ENCODE results near the gene ZNF445. TPM values are rescaled to one million over a fixed set of nuclear protein-coding genes. Genes with fewer than 3 reads are reported as not detected.
A peak's percentile ranks its signal among the peaks of the same experiment; 100 is the strongest.

Gene ZNF445
- total and polyA plus RNA-seq, 9 of the 15 experiments (the other 6 are each of a cell fraction or from before 2014, with no cell fraction given), result 1.2 to 26.9 (median 10.6) TPM

DNA sequence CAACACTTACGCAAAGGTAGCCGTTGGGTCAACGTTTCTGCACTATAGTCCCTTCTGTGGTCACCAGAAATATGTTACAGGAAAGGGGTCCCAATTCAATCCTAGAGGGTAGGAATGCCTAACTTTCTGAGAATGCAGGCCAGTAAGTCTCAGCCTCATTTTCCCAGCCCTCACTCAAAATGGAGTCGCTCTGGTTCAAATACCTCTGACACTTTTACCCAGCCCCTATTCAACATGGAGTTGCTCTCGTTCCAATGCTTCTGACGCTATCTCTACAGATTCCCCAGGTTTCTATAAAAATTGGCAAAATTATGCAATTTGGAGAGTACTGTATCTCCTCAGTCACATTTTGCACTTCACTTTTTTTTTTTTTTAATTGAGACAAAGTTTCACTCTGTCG is 39.7 kb downstream of the ZNF445 start (continued):
- TF ChIP-seq JUN (IDR thresholded peaks at IDR 0.05; ENCODE audit: borderline replicate concordance, low read depth, low read length), result no peak
- TF ChIP-seq JUN (CRISPR knock-in tag; IDR thresholded peaks at IDR 0.05; ENCODE audit: borderline replicate concordance), result no peak
- TF ChIP-seq STAG1 (CRISPR knock-in tag; IDR thresholded peaks at IDR 0.05; ENCODE audit: borderline replicate concordance), result no peak
- no peak for TF ChIP-seq FOXJ2 (tag; IDR thresholded peaks at IDR 0.05)
- no peak for TF ChIP-seq FOSL1 (tag; conservative IDR thresholded peaks at IDR 0.05)
- no peak for TF ChIP-seq CBX3 (IDR thresholded peaks at IDR 0.05; ENCODE audit: borderline replicate concordance in 1 of 2, low read length in 2 of 2)
- 0 out of 2 replicates have a peak, but pooled peaks have one; percentile 54 for TF ChIP-seq ZSCAN32 (CRISPR knock-in tag; IDR thresholded peaks at IDR 0.05)
- TF ChIP-seq, protein P1, sequence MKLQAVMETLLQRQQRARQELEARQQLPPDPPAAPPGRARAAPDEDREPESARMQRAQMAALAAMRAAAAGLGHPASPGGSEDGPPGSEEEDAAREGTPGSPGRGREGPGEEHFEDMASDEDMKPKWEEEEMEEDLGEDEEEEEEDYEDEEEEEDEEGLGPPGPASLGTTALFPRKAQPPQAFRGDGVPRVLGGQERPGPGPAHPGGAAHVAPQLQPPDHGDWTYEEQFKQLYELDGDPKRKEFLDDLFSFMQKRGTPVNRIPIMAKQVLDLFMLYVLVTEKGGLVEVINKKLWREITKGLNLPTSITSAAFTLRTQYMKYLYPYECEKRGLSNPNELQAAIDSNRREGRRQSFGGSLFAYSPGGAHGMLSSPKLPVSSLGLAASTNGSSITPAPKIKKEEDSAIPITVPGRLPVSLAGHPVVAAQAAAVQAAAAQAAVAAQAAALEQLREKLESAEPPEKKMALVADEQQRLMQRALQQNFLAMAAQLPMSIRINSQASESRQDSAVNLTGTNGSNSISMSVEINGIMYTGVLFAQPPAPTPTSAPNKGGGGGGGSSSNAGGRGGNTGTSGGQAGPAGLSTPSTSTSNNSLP (IDR thresholded peaks at IDR 0.05; ENCODE audit: borderline replicate concordance, low read depth, low read length), result no peak
- no peak for TF ChIP-seq NR2C1 (IDR thresholded peaks at IDR 0.05)
- peak; percentile 88 for TF ChIP-seq NR2C1 (tag; IDR thresholded peaks at IDR 0.05)
- TF ChIP-seq EGR1 (conservative IDR thresholded peaks at IDR 0.05), result no peak
- no peak for TF ChIP-seq KDM4B (IDR thresholded peaks at IDR 0.05; ENCODE audit: borderline replicate concordance in 2 of 2, low read depth in 1 of 2)
- TF ChIP-seq, protein P2, sequence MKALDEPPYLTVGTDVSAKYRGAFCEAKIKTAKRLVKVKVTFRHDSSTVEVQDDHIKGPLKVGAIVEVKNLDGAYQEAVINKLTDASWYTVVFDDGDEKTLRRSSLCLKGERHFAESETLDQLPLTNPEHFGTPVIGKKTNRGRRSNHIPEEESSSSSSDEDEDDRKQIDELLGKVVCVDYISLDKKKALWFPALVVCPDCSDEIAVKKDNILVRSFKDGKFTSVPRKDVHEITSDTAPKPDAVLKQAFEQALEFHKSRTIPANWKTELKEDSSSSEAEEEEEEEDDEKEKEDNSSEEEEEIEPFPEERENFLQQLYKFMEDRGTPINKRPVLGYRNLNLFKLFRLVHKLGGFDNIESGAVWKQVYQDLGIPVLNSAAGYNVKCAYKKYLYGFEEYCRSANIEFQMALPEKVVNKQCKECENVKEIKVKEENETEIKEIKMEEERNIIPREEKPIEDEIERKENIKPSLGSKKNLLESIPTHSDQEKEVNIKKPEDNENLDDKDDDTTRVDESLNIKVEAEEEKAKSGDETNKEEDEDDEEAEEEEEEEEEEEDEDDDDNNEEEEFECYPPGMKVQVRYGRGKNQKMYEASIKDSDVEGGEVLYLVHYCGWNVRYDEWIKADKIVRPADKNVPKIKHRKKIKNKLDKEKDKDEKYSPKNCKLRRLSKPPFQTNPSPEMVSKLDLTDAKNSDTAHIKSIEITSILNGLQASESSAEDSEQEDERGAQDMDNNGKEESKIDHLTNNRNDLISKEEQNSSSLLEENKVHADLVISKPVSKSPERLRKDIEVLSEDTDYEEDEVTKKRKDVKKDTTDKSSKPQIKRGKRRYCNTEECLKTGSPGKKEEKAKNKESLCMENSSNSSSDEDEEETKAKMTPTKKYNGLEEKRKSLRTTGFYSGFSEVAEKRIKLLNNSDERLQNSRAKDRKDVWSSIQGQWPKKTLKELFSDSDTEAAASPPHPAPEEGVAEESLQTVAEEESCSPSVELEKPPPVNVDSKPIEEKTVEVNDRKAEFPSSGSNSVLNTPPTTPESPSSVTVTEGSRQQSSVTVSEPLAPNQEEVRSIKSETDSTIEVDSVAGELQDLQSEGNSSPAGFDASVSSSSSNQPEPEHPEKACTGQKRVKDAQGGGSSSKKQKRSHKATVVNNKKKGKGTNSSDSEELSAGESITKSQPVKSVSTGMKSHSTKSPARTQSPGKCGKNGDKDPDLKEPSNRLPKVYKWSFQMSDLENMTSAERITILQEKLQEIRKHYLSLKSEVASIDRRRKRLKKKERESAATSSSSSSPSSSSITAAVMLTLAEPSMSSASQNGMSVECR (CRISPR knock-in tag; IDR thresholded peaks at IDR 0.05), result no peak
- no peak for TF ChIP-seq KLF16 (IDR thresholded peaks at IDR 0.05)
- peak; percentile 83; the same call in 1 of the 2 replicates for TF ChIP-seq ZNF695 (CRISPR knock-in tag; IDR thresholded peaks at IDR 0.05)
- no peak for TF ChIP-seq HNRNPK (IDR thresholded peaks at IDR 0.05; ENCODE audit: low read depth, low read length, poor library complexity, severe bottlenecking)
- TF ChIP-seq, protein P3, sequence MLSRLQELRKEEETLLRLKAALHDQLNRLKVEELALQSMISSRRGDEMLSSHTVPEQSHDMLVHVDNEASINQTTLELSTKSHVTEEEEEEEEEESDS (CRISPR knock-in tag; IDR thresholded peaks at IDR 0.05), result no peak; the same call in 1 of the 2 replicates
- TF ChIP-seq PCBP1 (IDR thresholded peaks at IDR 0.05; ENCODE audit: low read depth, low read length, poor library complexity, severe bottlenecking), result no peak
- no peak for TF ChIP-seq TCF3 (CRISPR knock-in tag; IDR thresholded peaks at IDR 0.05)
- no peak for TF ChIP-seq ZFP36 (IDR thresholded peaks at IDR 0.05; ENCODE audit: low read depth, low read length, partially characterized antibody)
- TF ChIP-seq, protein P4, sequence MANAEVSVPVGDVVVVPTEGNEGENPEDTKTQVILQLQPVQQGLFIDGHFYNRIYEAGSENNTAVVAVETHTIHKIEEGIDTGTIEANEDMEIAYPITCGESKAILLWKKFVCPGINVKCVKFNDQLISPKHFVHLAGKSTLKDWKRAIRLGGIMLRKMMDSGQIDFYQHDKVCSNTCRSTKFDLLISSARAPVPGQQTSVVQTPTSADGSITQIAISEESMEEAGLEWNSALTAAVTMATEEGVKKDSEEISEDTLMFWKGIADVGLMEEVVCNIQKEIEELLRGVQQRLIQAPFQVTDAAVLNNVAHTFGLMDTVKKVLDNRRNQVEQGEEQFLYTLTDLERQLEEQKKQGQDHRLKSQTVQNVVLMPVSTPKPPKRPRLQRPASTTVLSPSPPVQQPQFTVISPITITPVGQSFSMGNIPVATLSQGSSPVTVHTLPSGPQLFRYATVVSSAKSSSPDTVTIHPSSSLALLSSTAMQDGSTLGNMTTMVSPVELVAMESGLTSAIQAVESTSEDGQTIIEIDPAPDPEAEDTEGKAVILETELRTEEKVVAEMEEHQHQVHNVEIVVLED (CRISPR knock-in tag; IDR thresholded peaks at IDR 0.05), result peak; percentile 43; the same call in 1 of the 2 replicates
- 0 out of 4 replicates have a peak, but pooled peaks of 1 of the 2 experiments have one; percentile 56 for TF ChIP-seq SRF (CRISPR knock-in tag; IDR thresholded peaks at IDR 0.05)

Measured in K562 (cell line).